ACHN (cell line): ENCODE data around the gene MIPEP.

ENCODE experiments used
- DNase-seq: peaks from one replicate; pipeline ENCODE4 v3.0.0-alpha.2; 2015
- in situ Hi-C: cut with HindIII; loops from 2 replicates; pipeline ENCODE4 v1.10.0; 2017; ENCODE audit warnings: low sequenced_read_pairs, low pct_ligation_motif_present, low pct_unique_long_range_greater_than_20kb

The MIPEP gene

DNA sequence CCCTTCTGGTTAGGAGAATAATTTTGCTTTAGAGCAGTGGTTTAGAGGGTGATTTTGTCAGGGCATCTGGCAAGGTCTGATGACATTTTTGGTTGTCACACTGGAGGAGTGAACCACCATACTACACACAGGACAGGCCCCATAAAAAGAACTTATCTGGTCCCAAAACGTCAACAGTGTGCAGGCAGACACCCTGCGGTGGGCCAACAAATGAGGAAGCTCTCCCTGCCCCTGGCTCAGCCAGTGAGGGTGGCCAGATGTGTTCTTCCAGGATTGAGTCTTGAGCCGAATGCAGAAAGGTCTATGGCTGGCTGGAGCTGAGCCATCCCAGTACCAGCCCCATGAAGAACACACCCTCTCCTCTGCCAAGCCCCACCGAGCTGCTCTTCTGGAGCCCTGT, 149.2 kb downstream of the MIPEP start:
- DNase-seq, result no peak
- in situ Hi-C loops, result no loop called here

DNA sequence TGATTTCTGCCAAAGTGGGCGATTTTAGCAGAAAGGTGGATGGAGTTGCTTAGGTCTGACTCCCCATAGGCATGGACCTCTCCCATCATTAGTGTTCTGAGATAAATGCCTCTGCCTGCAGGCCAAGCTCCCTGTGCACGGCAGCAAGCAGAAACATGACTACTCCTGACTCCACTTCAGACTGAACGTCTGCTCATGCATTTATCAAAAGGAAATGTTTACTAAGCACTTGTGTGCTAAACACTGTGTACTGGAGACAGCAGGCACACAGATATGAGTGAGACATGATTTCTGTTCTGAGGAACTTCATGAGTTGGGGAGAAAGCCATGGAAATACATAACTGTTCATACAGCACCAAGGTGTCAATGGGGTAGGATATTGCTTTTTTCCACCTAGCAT, 149.6 kb downstream of the MIPEP start:
- in situ Hi-C loops, result no loop called here
- DNase-seq, result no peak

DNA sequence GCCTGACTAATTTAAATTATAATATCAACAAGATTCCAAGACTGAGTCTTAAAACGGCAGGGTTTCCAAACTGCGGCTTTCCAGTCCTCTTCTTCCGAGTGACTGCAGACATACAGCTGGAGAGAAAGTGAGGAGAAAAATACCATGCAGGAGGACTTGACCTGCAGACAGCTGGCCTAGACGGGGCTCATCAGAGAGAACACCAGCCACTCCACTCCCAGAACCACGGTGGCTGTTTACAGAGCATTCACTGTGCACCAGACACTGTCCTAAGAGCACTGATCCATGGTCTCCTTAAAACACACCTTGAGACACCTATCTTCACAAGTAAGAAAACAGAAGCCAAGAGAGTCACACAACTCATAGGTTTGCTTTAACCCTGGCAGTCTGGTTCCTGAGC, 152.7 kb downstream of the MIPEP start:
- in situ Hi-C loops, result no loop called here
- no peak for DNase-seq

DNA sequence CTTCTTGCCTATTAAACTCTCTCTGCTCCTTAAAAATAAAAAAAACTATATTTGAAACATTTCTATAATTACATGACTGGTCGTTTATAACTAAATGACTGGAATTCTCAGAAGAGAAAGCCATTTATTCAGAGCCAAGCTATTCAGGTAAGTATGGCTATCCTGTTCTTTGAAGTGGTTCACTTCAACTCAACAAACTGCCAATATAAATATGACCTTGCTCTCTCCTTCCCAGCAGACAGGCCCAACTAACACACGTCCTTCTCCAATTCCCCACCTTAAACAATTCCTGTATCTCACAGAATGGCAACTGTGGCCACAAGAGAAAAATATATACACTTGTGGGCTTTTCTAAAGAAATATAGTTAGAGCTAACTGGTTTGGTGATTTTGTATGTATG, 153.9 kb downstream of the MIPEP start:
- in situ Hi-C loops, result no loop called here
- DNase-seq, result no peak

DNA sequence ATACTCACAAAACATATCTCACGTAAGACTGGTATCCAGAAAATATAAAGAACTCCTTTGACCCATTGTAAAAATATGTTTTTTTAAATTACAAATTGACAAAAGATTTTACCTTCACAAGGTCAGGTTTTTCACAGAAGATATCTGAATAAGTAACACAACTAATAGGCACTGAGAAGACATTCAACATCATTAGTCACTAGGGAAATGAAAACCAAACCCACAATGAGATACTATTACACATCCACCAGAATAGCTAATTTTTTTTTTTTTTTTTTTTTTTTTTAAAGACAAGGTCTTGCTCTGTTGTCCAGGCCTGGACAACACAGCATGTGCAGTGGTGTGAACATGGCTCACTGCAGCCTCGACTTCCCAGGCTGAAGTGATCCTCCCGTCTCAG, 157.5 kb downstream of the MIPEP start:
- DNase-seq, result no peak
- in situ Hi-C loops, result no loop called here

DNA sequence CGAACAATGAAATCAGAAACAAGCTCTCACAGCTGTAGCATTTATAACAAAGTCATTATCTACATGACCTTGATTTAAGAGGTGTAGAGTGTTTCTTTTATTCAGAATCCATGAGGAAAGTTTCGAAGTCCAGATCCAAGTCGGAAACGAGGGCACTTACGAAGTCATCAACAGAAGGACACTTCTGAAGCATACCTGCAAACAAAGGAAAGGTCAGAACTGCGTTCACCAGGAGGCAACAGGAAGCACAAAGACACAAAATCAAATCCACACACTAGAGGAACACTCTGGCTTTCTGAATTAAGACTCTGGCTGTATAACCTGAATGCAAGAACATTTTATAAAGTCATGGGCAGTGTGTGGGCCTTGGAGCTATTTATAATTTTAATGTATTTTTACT, 158.9 kb downstream of the MIPEP start:
- no peak for DNase-seq

DNA sequence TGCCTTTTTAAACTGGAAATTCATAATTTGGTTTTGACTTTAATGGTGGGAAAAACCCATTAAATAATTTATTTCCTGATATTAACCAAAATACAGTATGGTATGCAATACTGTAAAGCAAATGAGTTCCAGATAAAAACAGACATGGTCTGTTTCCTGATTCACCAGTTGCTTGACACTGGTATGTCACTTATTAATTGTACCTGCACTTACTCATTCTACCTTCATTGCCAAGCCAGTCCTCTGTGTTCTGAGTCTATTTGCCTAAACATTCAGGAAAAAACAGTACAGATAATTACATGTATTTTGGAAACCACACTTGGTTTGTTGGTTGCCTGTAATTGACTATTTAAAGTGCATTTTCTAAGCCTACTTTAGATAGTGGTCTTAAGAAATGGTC, 159.7 kb downstream of the MIPEP start:
- DNase-seq, result no peak
- in situ Hi-C loops, result no loop called here

More for the DNA sequence above, 158.9 kb downstream of the MIPEP start:
- in situ Hi-C loops, result no loop called here

DNA sequence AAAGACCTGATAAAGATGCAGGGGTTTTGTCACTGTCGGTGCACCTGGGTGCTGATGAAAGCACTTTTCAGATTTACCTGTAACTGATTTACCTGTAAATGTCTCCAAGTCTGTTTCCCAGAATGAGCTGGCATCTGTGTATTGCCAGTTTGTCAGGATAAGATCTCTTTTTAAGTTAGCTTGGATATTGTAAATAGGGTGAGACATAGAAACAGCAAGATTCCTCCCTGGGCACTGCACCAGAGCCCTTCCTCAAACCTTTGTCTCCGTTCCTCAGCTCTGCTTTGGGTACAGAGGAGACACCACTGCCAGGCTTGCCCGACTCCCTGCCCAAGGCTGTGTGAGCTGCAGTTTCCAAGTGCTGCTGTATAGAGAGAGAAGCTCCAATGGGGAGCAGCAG, 160.4 kb downstream of the MIPEP start:
- DNase-seq, result no peak
- in situ Hi-C loops, result no loop called here

DNA sequence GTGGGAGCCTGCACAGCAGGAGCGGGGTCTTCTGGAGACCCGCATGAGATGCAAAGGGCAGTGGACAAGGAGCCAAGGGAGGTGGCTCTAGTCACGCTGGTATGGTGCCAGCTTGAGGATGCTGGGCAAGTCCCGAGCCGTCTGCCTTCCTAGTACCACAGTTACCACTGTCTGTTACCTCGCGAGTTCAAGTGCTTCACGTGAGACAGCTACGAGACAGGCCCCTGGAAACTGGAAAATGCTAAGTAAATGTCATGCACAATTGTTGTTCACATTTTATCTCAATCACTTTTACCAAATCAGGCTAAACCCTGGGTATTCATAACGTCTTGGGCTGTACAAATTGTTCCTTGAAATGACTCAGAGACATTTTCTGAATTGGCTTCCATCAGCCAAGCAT, 163.3 kb downstream of the MIPEP start:
- in situ Hi-C loops, result no loop called here
- DNase-seq, result no peak

DNA sequence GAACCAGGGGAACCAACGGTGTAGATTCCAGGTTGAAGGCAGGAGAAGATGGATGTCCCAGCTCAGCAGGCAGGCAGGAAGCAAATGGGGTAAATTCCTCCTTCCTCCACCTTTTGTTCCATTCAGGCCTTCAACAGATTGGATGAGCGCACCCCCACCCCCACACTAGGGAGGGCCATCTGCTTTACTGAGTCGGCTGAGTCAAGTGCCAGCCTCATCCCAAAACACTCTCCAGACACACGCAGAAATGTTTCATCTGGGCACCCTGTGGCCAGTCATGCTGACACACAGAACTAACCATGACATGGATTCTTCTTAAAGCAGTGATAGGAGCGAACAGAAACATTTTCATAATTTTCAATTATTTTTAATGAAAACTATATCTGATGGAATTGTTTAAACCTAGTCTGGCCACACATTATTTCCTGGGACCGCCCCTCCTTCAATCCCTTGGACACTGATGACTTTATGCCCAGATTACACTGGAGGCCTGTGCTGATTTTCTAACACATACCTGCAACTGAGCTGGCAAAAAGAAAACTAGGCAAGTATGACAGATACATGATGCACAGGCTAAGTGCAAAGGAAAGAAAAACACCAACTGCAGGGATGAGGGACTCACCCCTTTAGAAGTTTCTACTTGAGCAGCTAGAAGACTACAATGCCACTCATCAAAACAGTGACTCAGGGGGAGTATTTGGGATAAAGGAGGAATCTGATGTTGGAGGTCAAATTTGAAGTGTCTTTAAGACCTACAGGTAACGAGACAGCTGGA, 164.8 kb downstream of the MIPEP start:
- in situ Hi-C loops, result no loop called here
- DNase-seq, result no peak

DNA sequence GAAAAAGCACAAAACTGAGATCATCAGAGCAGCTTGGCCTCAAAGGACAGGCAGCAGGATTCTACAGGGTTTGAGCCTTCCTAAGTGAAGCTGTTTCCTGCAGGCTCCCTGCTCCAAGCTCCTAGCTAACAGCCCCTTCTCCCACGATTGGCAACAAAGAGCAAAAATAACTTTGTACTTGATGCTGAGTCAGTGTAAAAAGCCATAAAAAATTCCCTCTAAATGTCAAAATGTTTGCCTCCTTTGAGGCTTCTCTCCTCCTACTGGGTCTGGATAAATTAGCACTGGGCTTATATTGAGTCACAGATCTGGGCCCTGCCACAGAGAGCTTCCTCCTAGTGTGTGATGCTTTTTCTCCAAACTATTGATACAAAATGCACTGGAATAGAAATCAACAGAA, 165.7 kb downstream of the MIPEP start:
- in situ Hi-C loops, result no loop called here
- no peak for DNase-seq

DNA sequence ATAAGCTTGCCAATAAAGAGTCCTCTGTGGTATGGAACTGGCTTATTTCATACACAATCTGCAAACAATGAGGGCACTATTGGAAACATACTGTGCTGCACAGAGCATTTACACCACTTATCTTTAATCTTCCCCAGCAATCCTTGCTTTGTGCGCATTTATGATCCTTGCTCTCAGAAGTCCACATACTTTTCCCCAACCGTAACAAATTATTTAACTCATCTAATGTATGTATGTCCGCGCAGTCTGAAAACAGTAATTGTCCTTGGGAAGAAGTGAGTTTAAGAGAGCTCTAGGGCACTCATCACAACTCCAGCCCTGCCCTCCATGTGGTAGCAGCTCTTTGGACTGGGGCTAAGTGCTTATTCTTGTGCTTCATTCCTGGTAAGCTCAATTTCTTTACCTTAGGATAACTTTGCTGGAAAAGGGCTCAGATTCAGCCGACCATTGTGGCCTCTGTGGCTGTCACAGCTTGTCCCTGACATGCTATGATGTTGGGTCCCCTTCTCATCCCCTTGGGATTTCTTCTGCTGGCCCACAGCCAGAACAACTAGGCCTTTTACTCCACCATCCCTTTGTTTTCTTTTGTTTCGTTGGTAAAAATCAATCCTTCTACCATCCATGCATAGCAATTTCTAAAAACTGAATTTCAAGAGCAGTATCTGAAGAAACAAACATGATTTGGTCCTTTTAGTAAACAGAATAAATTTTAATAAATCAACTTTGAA, 166.3 kb downstream of the MIPEP start:
- no peak for DNase-seq
- in situ Hi-C loops, result no loop called here

DNA sequence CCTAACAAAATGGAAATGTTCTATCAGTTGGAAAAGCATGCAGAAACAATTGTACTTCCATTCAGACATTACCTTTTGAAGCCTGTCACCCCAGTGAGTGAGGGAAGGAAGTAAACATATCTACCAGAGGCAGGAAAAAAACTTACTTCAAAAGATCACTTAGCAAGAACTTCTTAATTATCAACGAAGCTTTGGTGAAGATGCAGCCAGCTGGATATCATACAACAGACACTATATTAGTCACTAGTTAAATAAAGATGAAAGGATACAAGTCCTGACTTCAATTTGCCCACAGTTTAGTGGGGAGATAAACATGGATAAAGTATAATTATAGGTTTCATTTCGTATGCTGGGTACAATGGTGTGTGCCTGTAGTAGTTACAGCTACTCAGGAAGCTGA, 170.2 kb downstream of the MIPEP start:
- in situ Hi-C loops, result no loop called here
- no peak for DNase-seq

DNA sequence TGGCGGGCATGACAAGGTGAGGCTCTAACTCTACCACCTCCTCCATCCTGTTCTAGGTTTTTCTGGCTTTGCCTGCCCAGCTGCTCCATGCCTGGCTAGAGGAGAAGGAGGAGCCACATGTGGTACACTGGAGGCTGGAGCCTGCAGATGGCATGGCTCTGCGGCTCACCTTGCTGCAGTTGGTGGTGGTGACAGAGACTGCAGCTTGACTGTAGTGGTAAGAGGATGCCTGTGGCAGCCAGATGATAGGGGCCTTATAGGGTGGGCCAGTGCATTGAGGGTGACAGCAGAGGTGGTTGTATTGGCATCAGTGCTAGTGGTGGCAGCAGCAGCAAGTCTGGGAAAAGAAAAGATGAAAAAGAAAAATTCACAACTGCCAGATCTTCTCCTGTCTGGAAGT, 172.8 kb downstream of the MIPEP start:
- no peak for DNase-seq
- in situ Hi-C loops, result no loop called here

DNA sequence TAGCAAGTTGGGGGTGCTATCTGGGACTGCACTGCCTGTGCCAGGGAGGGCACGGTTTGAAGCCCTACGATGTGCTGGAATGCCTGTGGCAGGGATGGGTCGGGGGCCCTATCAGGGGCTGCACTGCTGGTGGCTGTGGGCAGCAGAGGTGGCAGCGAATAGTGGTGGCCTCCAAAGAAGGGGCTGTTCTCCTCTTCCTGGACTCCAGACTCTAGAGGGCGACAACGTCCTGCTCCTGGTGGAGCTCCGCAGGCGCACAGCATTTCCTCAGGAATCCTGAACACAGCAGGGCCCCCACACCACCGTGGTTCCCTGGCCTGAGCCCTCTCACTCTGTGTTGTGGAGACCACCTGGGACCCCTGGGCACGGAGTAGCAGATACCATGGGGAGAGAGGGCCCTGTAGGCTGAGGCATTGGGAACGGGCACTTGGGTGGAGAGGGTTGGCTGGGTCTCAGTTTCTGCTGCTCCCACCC, 173.4 kb downstream of the MIPEP start:
- in situ Hi-C loops, result no loop called here
- DNase-seq, result no peak

DNA sequence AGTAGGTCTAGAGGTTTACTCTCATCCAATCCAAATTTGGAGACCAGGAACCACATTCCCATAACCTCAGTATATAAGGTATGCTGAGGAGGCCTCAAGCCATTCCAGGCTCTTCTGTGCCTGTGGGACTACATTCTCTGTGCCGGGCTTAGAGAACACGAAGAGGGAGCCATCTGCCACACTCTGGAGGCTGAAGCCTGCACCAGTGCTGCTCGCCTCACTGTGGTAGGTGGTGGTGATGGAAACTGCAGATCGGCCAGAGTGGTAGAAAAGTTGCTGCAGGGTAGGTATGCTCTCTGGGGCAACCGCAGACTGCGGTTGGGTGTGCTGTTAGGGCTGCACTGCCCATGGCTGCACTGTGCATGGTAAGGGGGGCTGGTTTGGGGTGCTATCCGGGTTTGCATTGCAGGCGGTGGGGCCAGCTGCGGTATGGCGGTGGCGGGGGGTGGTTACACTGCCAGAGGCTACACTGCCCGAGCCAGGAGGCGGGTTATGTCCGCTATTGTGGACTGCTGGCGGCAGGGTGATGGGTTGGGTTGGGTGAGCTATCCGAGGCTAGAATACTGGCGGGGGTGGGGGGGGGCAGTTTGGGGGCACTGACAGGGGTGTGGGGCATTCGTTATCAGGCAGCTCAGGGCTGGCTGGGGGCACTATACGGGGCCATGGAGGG, 174.0 kb downstream of the MIPEP start:
- DNase-seq, result no peak

DNA sequence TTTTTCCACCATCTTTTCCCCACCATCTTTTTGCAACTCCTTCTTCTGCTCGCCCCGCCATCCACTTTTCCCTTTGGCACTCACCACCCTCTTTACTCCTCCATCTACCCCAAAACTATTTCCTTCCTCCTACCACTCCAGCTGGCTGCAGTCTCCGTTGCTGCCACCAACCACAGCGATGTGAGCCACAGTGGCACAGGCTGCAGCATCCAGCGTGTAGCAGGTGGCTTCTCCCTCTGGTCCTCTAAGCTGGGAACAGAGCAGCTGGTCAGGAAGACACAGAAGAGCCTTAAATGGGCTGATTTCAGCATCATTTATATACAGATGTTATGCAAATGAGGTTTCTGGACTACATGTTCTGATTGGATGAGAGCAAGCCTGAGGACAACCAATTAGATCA, 174.5 kb downstream of the MIPEP start:
- in situ Hi-C loops, result no loop called here
- DNase-seq, result no peak

More for the DNA sequence above, 174.0 kb downstream of the MIPEP start:
- in situ Hi-C loops, result no loop called here

DNA sequence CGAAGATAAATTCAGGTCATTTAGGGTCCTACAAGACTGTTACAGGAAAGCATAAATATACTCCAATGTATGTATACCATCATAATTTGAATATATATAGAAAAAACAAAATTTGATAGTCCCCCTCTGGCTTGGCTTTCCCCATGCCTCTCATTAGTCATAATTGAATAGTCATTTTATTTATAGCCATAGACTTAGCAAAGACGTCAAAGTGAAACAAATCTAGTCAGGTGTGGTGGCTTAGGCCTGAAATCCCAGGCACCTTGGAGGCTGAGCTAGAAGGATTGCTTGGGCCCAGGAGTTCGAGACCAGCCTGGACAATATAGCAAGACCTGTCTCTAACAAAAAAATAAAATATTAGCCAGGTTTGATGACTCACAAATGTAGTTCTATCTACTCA, 177.8 kb downstream of the MIPEP start:
- in situ Hi-C loops, result no loop called here

DNA sequence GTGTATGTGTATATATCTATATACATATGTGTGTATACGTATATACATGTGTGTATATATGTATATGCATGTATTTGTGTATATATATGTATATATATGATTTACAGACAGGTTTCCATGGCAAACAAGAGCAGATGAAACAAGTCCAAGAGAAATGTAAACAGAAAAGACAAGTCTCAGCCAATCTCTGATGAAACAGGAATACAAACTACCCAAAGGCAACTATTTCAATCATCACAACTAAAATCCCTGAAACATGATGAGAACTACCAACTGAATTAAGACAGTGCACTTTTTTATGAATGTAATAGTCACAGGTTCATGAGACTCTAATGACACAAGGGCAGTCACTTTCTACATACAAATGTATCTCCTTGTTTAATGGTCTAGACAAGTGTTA, 178.8 kb downstream of the MIPEP start:
- no peak for DNase-seq
- in situ Hi-C loops, result no loop called here

More for the DNA sequence above, 177.8 kb downstream of the MIPEP start:
- DNase-seq, result no peak

DNA sequence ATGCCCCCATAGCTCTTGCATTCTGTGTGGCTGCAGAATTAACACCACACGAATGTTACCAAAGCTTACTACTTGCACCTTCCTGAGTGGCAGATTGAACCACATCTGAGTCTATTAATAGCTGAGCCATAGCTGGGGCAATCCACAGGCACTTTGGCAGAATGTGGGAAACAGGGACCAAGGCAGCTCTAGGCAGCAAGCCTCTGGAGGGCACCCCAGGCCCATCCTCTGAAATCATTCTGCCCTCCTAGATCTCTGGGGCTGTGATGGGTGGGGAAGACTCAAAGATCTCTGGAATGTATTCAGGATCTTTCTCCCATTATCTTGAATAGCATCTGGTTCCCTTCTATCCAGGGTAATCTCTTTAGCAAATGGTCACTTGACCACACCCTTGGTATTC, 179.7 kb downstream of the MIPEP start:
- in situ Hi-C loops, result no loop called here
- no peak for DNase-seq
